GM20431 (cell line): ENCODE measurements around the gene SPAG4.

Source experiments
- in situ Hi-C: fragments of 300-500 bp; cut with MseI, MboI; formaldehyde crosslinking; loops from one replicate; pipeline ENCODE4 v1.15.0; 2020; ENCODE audit warnings: low sequenced_read_pairs; ENCODE audit not compliant: unreplicated experiment

Gene SPAG4

GRCh38 chr20:35598899-35599775, 16.5 kb upstream of the SPAG4 start:
- in situ Hi-C loops = no loop called here

GRCh38 chr20:35599776-35600120, 15.9 kb upstream of the SPAG4 start:
- in situ Hi-C loops = no loop called here

- in situ Hi-C loops = no loop called here
These were observed 15.2 kb upstream of the SPAG4 start for GRCh38 chr20:35600176-35600992.

- in situ Hi-C loops = no loop called here
These were observed 14.3 kb upstream of the SPAG4 start for GRCh38 chr20:35600993-35601973.

GRCh38 chr20:35601990-35602389, 13.6 kb upstream of the SPAG4 start:
- in situ Hi-C loops = no loop called here

- in situ Hi-C loops = no loop called here
These were observed 12.7 kb upstream of the SPAG4 start for GRCh38 chr20:35602851-35603495.

GRCh38 chr20:35603695-35604448, 11.8 kb upstream of the SPAG4 start:
- in situ Hi-C loops = no loop called here

GRCh38 chr20:35604449-35604747, 11.2 kb upstream of the SPAG4 start:
- in situ Hi-C loops = no loop called here

GRCh38 chr20:35606127-35606526, 9.5 kb upstream of the SPAG4 start:
- in situ Hi-C loops = no loop called here

GRCh38 chr20:35607003-35607735, 8.5 kb upstream of the SPAG4 start:
- in situ Hi-C loops = no loop called here

- in situ Hi-C loops = no loop called here
These were observed 4.7 kb upstream of the SPAG4 start for GRCh38 chr20:35610833-35611427.

- in situ Hi-C loops = no loop called here
These were observed 4.1 kb upstream of the SPAG4 start for GRCh38 chr20:35611482-35611881.

GRCh38 chr20:35616465-35617396, 1.1 kb downstream of the SPAG4 start:
- in situ Hi-C loops = no loop called here

- in situ Hi-C loops = no loop called here
These were observed 2.0 kb downstream of the SPAG4 start for GRCh38 chr20:35617397-35618262.

GRCh38 chr20:35618263-35619131, 2.9 kb downstream of the SPAG4 start:
- in situ Hi-C loops = no loop called here
